Stomach smooth muscle (tissue), 2 donors: ENCODE results near the gene IKZF1.

Experiments used
- H3K27ac ChIP-seq: one replicate; pipeline ENCODE4 v1.7.0; 2013; ENCODE audit warnings: mild to moderate bottlenecking, low read length, inconsistent platforms
- H3K27me3 ChIP-seq, 2 donors: one replicate each; pipeline ENCODE4 v1.7.0; 2013; ENCODE audit warnings: low read length in 2 of 2; ENCODE audit not compliant: insufficient read depth in 2 of 2, control insufficient read depth in 1 of 2
- H3K36me3 ChIP-seq, 2 donors: one replicate each; pipeline ENCODE4 v1.7.0; 2013; ENCODE audit warnings: low read length in 2 of 2; ENCODE audit not compliant: control insufficient read depth in 2 of 2, insufficient read depth in 2 of 2
- H3K4me1 ChIP-seq: one replicate; pipeline ENCODE4 v1.7.0; 2013; ENCODE audit warnings: low read length; ENCODE audit not compliant: control insufficient read depth, insufficient read depth
- H3K4me3 ChIP-seq, 2 donors: one replicate each; pipeline ENCODE4 v1.7.0; 2013; ENCODE audit warnings: low read length in 2 of 2
- H3K9ac ChIP-seq, 2 donors: one replicate each; pipeline ENCODE4 v1.7.0; 2013; ENCODE audit warnings: low read length in 2 of 2, mild to moderate bottlenecking in 1 of 2
- H3K9me3 ChIP-seq, 2 donors: one replicate each; pipeline ENCODE4 v1.7.0; 2013; ENCODE audit warnings: low read length in 2 of 2; ENCODE audit not compliant: control insufficient read depth in 2 of 2
- donor health status: healthy.
- donor health status: Pancreatic carcinoma.

IKZF1 gene

DNA sequence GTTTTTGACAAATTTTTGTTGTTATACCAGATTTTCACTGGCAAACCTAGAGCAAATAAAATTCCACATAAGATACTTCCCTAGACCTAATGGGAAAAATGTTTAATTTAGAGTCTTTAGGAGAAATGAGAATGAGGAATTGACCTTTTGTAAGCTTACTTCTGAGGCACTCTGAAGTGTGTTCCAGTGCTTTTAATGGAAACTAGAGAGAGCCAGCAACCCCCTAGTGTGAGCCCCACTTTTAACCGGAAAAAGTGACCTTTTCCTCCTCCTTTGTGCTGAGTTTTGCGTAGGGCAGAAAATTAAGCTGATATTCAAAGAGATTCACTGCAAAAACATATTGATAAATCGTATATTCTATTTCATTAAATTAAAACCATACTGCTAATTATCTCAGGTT is 5.2 kb downstream of the IKZF1 start:
- Histone ChIP-seq H3K4me1 (no peaks in the 10 kb centered on the region), H3K36me3 (no peaks in the 10 kb centered on the region), H3K9ac (no peak overlapping the region), H3K27me3 (peaks cover 8 to 10% of the 10 kb centered on the region in 2 donors), H3K27ac (no peak overlapping the region), H3K4me3 (no peak overlapping the region), H3K9me3 (no peaks in the 10 kb centered on the region)

DNA sequence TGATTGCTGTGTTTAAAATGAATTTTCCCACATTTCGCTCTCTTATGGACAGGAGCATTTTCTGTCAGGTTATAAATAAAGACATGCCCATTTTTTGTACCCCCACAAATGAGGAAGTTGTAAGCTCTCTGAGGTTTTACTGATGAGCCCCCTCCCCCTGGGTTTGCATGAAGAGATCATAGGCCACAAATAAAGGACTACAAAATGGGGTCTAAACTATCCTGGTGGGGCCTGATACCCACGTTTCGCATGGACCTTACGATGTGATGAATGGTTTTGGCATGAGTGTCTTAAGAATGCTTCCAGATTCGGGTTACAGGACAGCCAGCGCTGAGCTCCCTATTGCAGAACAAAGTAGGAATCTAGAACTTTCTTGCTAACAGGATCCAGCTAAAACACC is 5.8 kb downstream of the IKZF1 start:
- Histone ChIP-seq H3K4me1 (no peaks in the 10 kb centered on the region), H3K9ac (no peak overlapping the region), H3K27me3 (peaks cover 5 to 9% of the 10 kb centered on the region in 2 donors)

DNA sequence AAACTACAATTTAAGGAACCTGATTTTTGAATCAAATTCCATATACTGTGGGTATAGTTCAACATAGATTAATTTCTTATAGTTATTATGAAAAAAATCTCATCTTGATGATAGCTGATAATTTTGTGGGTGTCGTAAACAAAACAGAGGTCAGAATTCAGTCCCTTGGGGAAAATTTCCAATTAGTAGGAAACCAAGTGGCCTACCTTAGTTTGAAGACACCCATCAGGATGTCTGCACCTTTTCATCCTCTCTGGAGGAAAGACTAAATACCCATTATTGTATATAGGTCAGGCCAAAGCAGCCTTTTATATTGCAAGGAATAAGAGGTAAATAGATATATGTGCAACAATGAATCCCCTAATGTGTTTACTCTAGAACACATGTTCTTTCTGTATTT is 6.4 kb downstream of the IKZF1 start:
- H3K27me3 ChIP-seq = peaks cover 3 to 9% of the 10 kb centered on the region in 2 donors
- no peaks in the 10 kb centered on the region for H3K4me1 ChIP-seq
- H3K36me3 ChIP-seq = no peaks in the 10 kb centered on the region
- no peak overlapping the region for H3K9ac ChIP-seq
- H3K4me3 ChIP-seq = no peak overlapping the region
- H3K27ac ChIP-seq = no peak overlapping the region
- H3K9me3 ChIP-seq = no peaks in the 10 kb centered on the region

More for the DNA sequence above, 5.8 kb downstream of the IKZF1 start:
- no peak overlapping the region for H3K4me3 ChIP-seq
- H3K9me3 ChIP-seq = no peaks in the 10 kb centered on the region
- H3K27ac ChIP-seq = no peak overlapping the region
- H3K36me3 ChIP-seq = no peaks in the 10 kb centered on the region

- H3K4me1 ChIP-seq = no peaks in the 10 kb centered on the region
- no peak overlapping the region for H3K4me3 ChIP-seq
- no peaks in the 10 kb centered on the region for H3K36me3 ChIP-seq
- no peaks in the 10 kb centered on the region for H3K9me3 ChIP-seq
- peaks cover 3% of the 10 kb centered on the region in 2 donors for H3K27me3 ChIP-seq
- no peak overlapping the region for H3K27ac ChIP-seq
- H3K9ac ChIP-seq = no peak overlapping the region
Observed at GRCh38 chr7:50312250-50313162, 8.0 kb downstream of the IKZF1 start.

- Histone ChIP-seq H3K4me1 (no peaks in the 10 kb centered on the region), H3K9ac (no peak overlapping the region), H3K4me3 (no peak overlapping the region), H3K9me3 (no peaks in the 10 kb centered on the region), H3K27ac (no peak overlapping the region), H3K36me3 (no peaks in the 10 kb centered on the region), H3K27me3 (peaks cover 3% of the 10 kb centered on the region in 2 donors)
Observed at GRCh38 chr7:50314836-50315592, 10.5 kb downstream of the IKZF1 start.

DNA sequence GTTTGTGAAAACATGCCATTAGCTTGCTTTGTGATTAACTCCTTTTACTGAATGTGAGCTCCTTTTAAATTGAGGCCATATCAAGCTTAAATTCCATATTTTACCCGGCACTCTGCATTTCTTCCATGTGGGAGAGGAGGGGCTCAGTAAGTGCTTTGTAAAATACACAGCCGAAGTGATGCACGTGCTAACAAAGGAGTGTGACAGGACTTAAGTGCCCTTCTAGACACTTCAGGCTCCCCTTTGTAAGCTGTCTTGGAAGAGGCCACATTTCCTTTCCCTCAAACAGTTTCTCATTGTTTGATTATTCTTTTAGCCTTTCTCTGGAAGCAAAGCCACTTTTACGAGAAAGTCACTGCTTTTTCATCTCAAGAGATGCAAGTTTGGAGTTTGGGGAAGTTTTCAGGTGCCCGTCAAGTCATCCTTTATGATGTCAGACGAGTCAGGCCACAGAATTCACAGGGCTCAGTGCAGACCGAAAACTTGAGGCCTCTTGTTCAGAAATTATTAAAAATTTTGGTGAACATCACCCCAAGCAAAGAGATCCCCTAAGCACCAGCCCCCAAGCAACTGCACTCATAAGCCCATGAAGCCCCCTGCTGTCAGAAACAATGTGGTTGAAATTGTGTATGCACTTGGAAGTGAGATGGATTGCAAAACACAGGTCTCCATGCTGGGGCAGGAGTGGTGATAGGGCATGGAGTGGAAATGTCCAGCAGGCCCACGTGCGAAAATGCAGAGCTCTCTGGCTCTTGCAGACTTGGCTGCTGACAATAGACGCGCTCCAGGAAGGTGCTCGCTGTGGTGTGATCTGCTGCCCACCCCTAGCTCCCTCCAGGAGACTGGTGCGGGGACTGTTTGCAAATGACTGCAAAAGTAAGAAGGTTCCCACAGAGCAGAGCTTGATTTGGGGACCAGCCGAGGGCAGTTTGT is 11.5 kb downstream of the IKZF1 start:
- Histone ChIP-seq H3K4me1 (no peaks in the 10 kb centered on the region), H3K9me3 (no peaks in the 10 kb centered on the region), H3K27me3 (peaks cover 0 to 3% of the 10 kb centered on the region in 2 donors), H3K36me3 (no peaks in the 10 kb centered on the region), H3K4me3 (no peak overlapping the region), H3K9ac (no peak overlapping the region), H3K27ac (no peak overlapping the region)

DNA sequence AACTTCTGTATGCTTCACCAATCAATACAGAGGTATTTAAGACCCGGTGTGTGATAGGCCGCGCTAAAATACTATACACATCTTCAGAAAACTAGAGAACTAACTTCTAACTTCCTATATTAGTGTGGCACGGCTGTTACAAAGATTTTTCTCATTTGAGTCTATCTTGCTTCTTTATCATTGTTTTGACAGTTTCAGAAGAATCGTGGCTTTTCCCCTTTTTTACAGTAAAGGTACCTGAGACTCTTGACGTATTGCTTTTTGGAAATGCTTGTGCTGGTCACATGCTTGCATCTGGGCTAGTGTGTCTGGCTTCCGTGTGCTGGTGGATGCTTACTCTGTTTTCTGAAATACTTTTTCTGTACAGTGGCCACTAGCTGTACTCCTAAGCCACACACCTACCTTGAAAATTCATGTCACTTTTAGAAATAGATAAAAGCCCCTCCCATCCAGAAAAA is 12.7 kb downstream of the IKZF1 start:
- Histone ChIP-seq H3K4me1 (no peaks in the 10 kb centered on the region), H3K27ac (no peak overlapping the region), H3K36me3 (no peaks in the 10 kb centered on the region), H3K27me3 (peaks cover 0 to 3% of the 10 kb centered on the region in 2 donors), H3K9me3 (no peaks in the 10 kb centered on the region), H3K9ac (no peak overlapping the region), H3K4me3 (no peak overlapping the region)

- Histone ChIP-seq H3K4me1 (no peaks in the 10 kb centered on the region), H3K27ac (no peak overlapping the region), H3K9ac (no peak overlapping the region), H3K4me3 (no peak overlapping the region), H3K9me3 (no peaks in the 10 kb centered on the region), H3K27me3 (peaks cover 0 to 3% of the 10 kb centered on the region in 2 donors), H3K36me3 (no peaks in the 10 kb centered on the region)
Observed at GRCh38 chr7:50317697-50318669, 13.5 kb downstream of the IKZF1 start.

- Histone ChIP-seq H3K27me3 (no peaks in the 10 kb centered on the region), H3K27ac (no peak overlapping the region), H3K36me3 (no peaks in the 10 kb centered on the region), H3K4me1 (no peaks in the 10 kb centered on the region), H3K4me3 (no peak overlapping the region), H3K9me3 (no peaks in the 10 kb centered on the region), H3K9ac (no peak overlapping the region)
Observed at GRCh38 chr7:50321487-50322067, 17.1 kb downstream of the IKZF1 start.
